ENCODE measurements around the gene GPR146. TPM values are rescaled to one million over a fixed set of nuclear protein-coding genes. Genes with fewer than 3 reads are reported as not detected.

The GPR146 gene
- total RNA-seq, 1 experiment from 2014 or later = 1.8 TPM

GRCh38 chr7:1050254-1050906 is 6.0 kb downstream of the GPR146 start:
- intact Hi-C loops (cut with micrococcal nuclease; ENCODE audit: unreplicated experiment) = no loop called here
- Mint-ChIP-seq H3K4me3 (ENCODE audit: unreplicated experiment) (no peak overlapping the region), H3K36me3 (ENCODE audit: insufficient read depth, unreplicated experiment) (peaks cover 6% of the 10 kb centered on the region), H3K4me1 (ENCODE audit: low read depth, unreplicated experiment) (peaks cover 12% of the 10 kb centered on the region), H3K27ac (ENCODE audit: unreplicated experiment) (no peak overlapping the region), H3K27me3 (ENCODE audit: insufficient read depth, unreplicated experiment) (no peaks in the 10 kb centered on the region), H3K9me3 (ENCODE audit: unreplicated experiment) (no peaks in the 10 kb centered on the region)
- Histone ChIP-seq H3K4me1 (peaks cover 13% of the 10 kb centered on the region), H3K27me3 (replicated peaks; ENCODE audit: control insufficient read depth, insufficient read depth, low read length) (no peaks in the 10 kb centered on the region), H3K4me3 (ENCODE audit: low read depth, low read length) (no peak overlapping the region), H3K36me3 (ENCODE audit: control insufficient read depth, insufficient read depth, low read length) (no peaks in the 10 kb centered on the region; the same call in 1 of the 2 replicates), H3K9me3 (no peaks in the 10 kb centered on the region)
- no peak for DNase-seq
- ChIA-PET POLR2A (no interaction called here), CTCF (no interaction called here)
- TF ChIP-seq CTCF (IDR thresholded peaks at IDR 0.05; ENCODE audit: insufficient read depth in 1 of 2, low read depth in 1 of 2, low read length in 1 of 2, severe bottlenecking in 1 of 2, unreplicated experiment in 1 of 2) = no peak
- no TSS peak for BruUV-seq (replicated peaks)

- ChIA-PET CTCF (interaction anchor here (0.6 kb wide), 1 partner anchor 170 kb away, joined by 4 read pairs; no protein-coding TSS in a partner anchor), POLR2A (no interaction called here)
- no peak overlapping the region for H3K4me3 ChIP-seq (ENCODE audit: low read depth, low read length)
- Mint-ChIP-seq H3K27me3 (ENCODE audit: insufficient read depth, unreplicated experiment) (no peaks in the 10 kb centered on the region), H3K36me3 (ENCODE audit: insufficient read depth, unreplicated experiment) (peaks cover 6% of the 10 kb centered on the region), H3K9me3 (ENCODE audit: unreplicated experiment) (no peaks in the 10 kb centered on the region), H3K4me1 (ENCODE audit: low read depth, unreplicated experiment) (peaks cover 5% of the 10 kb centered on the region), H3K27ac (ENCODE audit: unreplicated experiment) (no peak overlapping the region), H3K4me3 (ENCODE audit: unreplicated experiment) (no peak overlapping the region)
- intact Hi-C loops (cut with micrococcal nuclease; ENCODE audit: unreplicated experiment) = no loop called here
- no TSS peak for BruUV-seq (replicated peaks)
- no peaks in the 10 kb centered on the region for H3K27me3 ChIP-seq (replicated peaks; ENCODE audit: control insufficient read depth, insufficient read depth, low read length)
- H3K9me3 ChIP-seq = no peaks in the 10 kb centered on the region
- H3K4me1 ChIP-seq = peaks cover 7% of the 10 kb centered on the region; the same call in 1 of the 2 replicates
- no peak for TF ChIP-seq CTCF (IDR thresholded peaks at IDR 0.05; ENCODE audit: insufficient read depth in 1 of 2, low read depth in 1 of 2, low read length in 1 of 2, severe bottlenecking in 1 of 2, unreplicated experiment in 1 of 2)
- H3K36me3 ChIP-seq (ENCODE audit: control insufficient read depth, insufficient read depth, low read length) = no peaks in the 10 kb centered on the region; the same call in 1 of the 2 replicates
- DNase-seq = no peak
Measured at GRCh38 chr7:1050956-1051690, 6.8 kb downstream of the GPR146 start.

GRCh38 chr7:1052031-1052818 is 7.9 kb downstream of the GPR146 start:
- H3K9me3 Mint-ChIP-seq (ENCODE audit: unreplicated experiment) = no peaks in the 10 kb centered on the region
- POLR2A ChIA-PET = no interaction called here
- Histone ChIP-seq H3K27me3 (replicated peaks; ENCODE audit: control insufficient read depth, insufficient read depth, low read length) (no peaks in the 10 kb centered on the region), H3K36me3 (ENCODE audit: control insufficient read depth, insufficient read depth, low read length) (no peaks in the 10 kb centered on the region; the same call in 1 of the 2 replicates), H3K4me1 (no peaks in the 10 kb centered on the region), H3K9me3 (no peaks in the 10 kb centered on the region), H3K4me3 (ENCODE audit: low read depth, low read length) (no peak overlapping the region)
- no peak for TF ChIP-seq CTCF (IDR thresholded peaks at IDR 0.05; ENCODE audit: insufficient read depth in 1 of 2, low read depth in 1 of 2, low read length in 1 of 2, severe bottlenecking in 1 of 2, unreplicated experiment in 1 of 2)
- CTCF ChIA-PET = no interaction called here
- BruUV-seq (replicated peaks) = no TSS peak
- H3K27ac Mint-ChIP-seq (ENCODE audit: unreplicated experiment) = no peak overlapping the region
- H3K27me3 Mint-ChIP-seq (ENCODE audit: insufficient read depth, unreplicated experiment) = no peaks in the 10 kb centered on the region
- no peaks in the 10 kb centered on the region for H3K4me1 Mint-ChIP-seq (ENCODE audit: low read depth, unreplicated experiment)
- peaks cover 6% of the 10 kb centered on the region for H3K36me3 Mint-ChIP-seq (ENCODE audit: insufficient read depth, unreplicated experiment)
- DNase-seq = no peak
- intact Hi-C loops (cut with micrococcal nuclease; ENCODE audit: unreplicated experiment) = no loop called here
- no peak overlapping the region for H3K4me3 Mint-ChIP-seq (ENCODE audit: unreplicated experiment)
